HG03159 (cell line): ENCODE measurements around the gene C2CD4D.
"Not testable (repeated sequence)": the region's sequence is repeated elsewhere in the genome, so short reads cannot be mapped to it uniquely, and the experiment has no call there.

Experiments
- ATAC-seq: cut with Tn5 transposase; IDR thresholded peaks from one replicate; pipeline ENCODE4 v1.9.1; 2021; ENCODE audit warnings: mild to moderate bottlenecking, moderate library complexity; ENCODE audit not compliant: unreplicated experiment

Gene C2CD4D

GRCh38 chr1:151858886-151859665 lies 19.5 kb upstream of the C2CD4D start:
- no peak for ATAC-seq

- no peak for ATAC-seq
These were observed 18.6 kb upstream of the C2CD4D start for GRCh38 chr1:151858030-151858746.

GRCh38 chr1:151855933-151856332 lies 16.3 kb upstream of the C2CD4D start:
- no peak for ATAC-seq

- not testable (repeated sequence) for ATAC-seq
These were observed 15.9 kb upstream of the C2CD4D start for GRCh38 chr1:151855516-151855915.

GRCh38 chr1:151854658-151855057 lies 15.0 kb upstream of the C2CD4D start:
- no peak for ATAC-seq

- no peak for ATAC-seq
These were observed 13.9 kb upstream of the C2CD4D start, which contains the start of gene THEM5 for GRCh38 chr1:151853411-151853943. Gene THEM5, minus strand, starts transcription at chr1:151853712. Its CDS starts 147 bp downstream, at chr1:151853565.

GRCh38 chr1:151852733-151853132 lies 13.1 kb upstream of the C2CD4D start:
- no peak for ATAC-seq

GRCh38 chr1:151851886-151852285 lies 12.3 kb upstream of the C2CD4D start:
- ATAC-seq: no peak

- no peak for ATAC-seq
These were observed 10.3 kb upstream of the C2CD4D start for GRCh38 chr1:151849871-151850270.

GRCh38 chr1:151849126-151849525 lies 9.5 kb upstream of the C2CD4D start:
- ATAC-seq: no peak

GRCh38 chr1:151847867-151848596 lies 8.4 kb upstream of the C2CD4D start:
- no peak for ATAC-seq

- no peak for ATAC-seq
These were observed 7.1 kb upstream of the C2CD4D start for GRCh38 chr1:151846686-151847237.

GRCh38 chr1:151846062-151846568 lies 6.5 kb upstream of the C2CD4D start:
- ATAC-seq: no peak

GRCh38 chr1:151843398-151843797 lies 3.8 kb upstream of the C2CD4D start:
- no peak for ATAC-seq

GRCh38 chr1:151841141-151841540 lies 1.5 kb upstream of the C2CD4D start:
- ATAC-seq: no peak

GRCh38 chr1:151840421-151840820 lies 801 bp upstream of the C2CD4D start:
- ATAC-seq: no peak

- no peak for ATAC-seq
These were observed 573 bp downstream of the C2CD4D start for GRCh38 chr1:151839082-151839412.

GRCh38 chr1:151838222-151839081 lies 1.2 kb downstream of the C2CD4D start:
- no peak for ATAC-seq

- no peak for ATAC-seq
These were observed 1.8 kb downstream of the C2CD4D start for GRCh38 chr1:151837884-151838221.

- ATAC-seq: no peak
These were observed 2.4 kb downstream of the C2CD4D start for GRCh38 chr1:151837197-151837596.
